Gastrocnemius medialis (tissue), 4 donors: Measurements from ENCODE around the gene NSDHL. TPM values are rescaled to one million over a fixed set of nuclear protein-coding genes. Genes with fewer than 3 reads are reported as not detected.

Source experiments
- ATAC-seq, 2 donors: fragments of 150-250 bp; one replicate each; pipeline ENCODE4 v1.9.1; 2016
- DNase-seq, 2 donors: peaks; one replicate each; pipeline ENCODE4 v3.0.0-alpha.2; 2019
- H3K27ac ChIP-seq, 4 donors: fragments of 200-600 bp; sonication (generic); 1 replicate in 1 of 4; 2 replicates in 3 of 4; pipeline ENCODE4 v1.5.1; 2016 to 2018; ENCODE audit warnings: mild to moderate bottlenecking in 2 of 4, moderate library complexity in 1 of 4
- H3K27me3 ChIP-seq, 3 donors: fragments of 200-600 bp; sonication (generic) in 2 of 3; 1 replicate in 1 of 3; 2 replicates in 2 of 3; pipeline versions ENCODE4 v1.5.1 to v1.6.0; 2016 to 2019; ENCODE audit warnings: mild to moderate bottlenecking in 1 of 3, moderate library complexity in 1 of 3
- H3K36me3 ChIP-seq, 2 donors: fragments of 200-600 bp; sonication (generic) in 1 of 2; one replicate each; pipeline ENCODE4 v1.5.1; 2017 to 2018
- H3K4me1 ChIP-seq, 2 donors: fragments of 200-600 bp; sonication (generic) in 1 of 2; one replicate each; pipeline ENCODE4 v1.5.1; 2016 to 2017; ENCODE audit warnings: mild to moderate bottlenecking in 2 of 2
- H3K4me3 ChIP-seq, 4 donors: fragments of 200-600 bp; sonication (generic) in 3 of 4; 1 replicate in 1 of 4; 2 replicates in 3 of 4; pipeline ENCODE4 v1.5.1; 2016 to 2019; ENCODE audit warnings: mild to moderate bottlenecking in 2 of 4
- H3K9me3 ChIP-seq, 3 donors: fragments of 200-600 bp; sonication (generic) in 2 of 3; 1 replicate in 1 of 3; 2 replicates in 2 of 3; pipeline ENCODE4 v1.5.1; 2016 to 2019
- CTCF ChIP-seq, 5 experiments: fragments of 450-650 bp in 3 of 5; fragments of 200-600 bp in 2 of 5; sonication (generic) in 2 of 5; IDR thresholded peaks in 4 of 5; conservative IDR thresholded peaks in 1 of 5; 1 replicate in 4 of 5; 2 replicates in 1 of 5; pipeline ENCODE4 v1.5.1; 2016 to 2019; ENCODE audit warnings: antibody characterized with exemption in 5 of 5, mild to moderate bottlenecking in 3 of 5, moderate library complexity in 3 of 5
- POLR2A ChIP-seq, 2 donors: fragments of 450-650 bp; IDR thresholded peaks; one replicate each; pipeline ENCODE4 v1.6.1; 2017; ENCODE audit warnings: antibody characterized with exemption in 2 of 2, mild to moderate bottlenecking in 2 of 2, moderate library complexity in 2 of 2
- in situ Hi-C, 4 donors: fragments of 200-750 bp; cut with MboI; loops; one replicate each; pipeline versions ENCODE4 v1.15.0 to v1.8.0; 2017; ENCODE audit warnings: low sequenced_read_pairs in 4 of 4
- intact Hi-C: fragments of 100-400 bp; cut with DNase I; formaldehyde crosslinking; loops from one replicate; pipeline ENCODE4 v1.15.1; 2023; ENCODE audit warnings: low total_unique reads
- total RNA-seq, 4 donors: library from RNA; depleted of rRNA; stranded (reverse); fragments of >200 nt; gene quantifications; one replicate each; pipeline versions ENCODE4 v1.1.0 to v1.2.3, GENCODE V29; 2016

The NSDHL gene
- total RNA-seq, 4 donors from 2014 or later = 4.6 to 8.8 (median 6.2) TPM

- Histone ChIP-seq H3K4me3 (no peak overlapping the region), H3K27ac (no peak overlapping the region), H3K9me3 (no peaks in the 10 kb centered on the region), H3K36me3 (no peaks in the 10 kb centered on the region), H3K27me3 (no peaks in the 10 kb centered on the region), H3K4me1 (no peaks in the 10 kb centered on the region)
- intact Hi-C loops = no loop called here
- TF ChIP-seq CTCF (IDR thresholded peaks at IDR 0.05 in 4 of 5, conservative IDR thresholded peaks at IDR 0.05 in 1 of 5) (no peak), POLR2A (IDR thresholded peaks at IDR 0.05) (no peak)
- ATAC-seq (no peak), DNase-seq (no peak)
- in situ Hi-C loops = no loop called here
These were observed 82.5 kb downstream of the NSDHL start for GRCh38 chrX:152913346-152913745.

GRCh38 chrX:152913910-152914309, 83.0 kb downstream of the NSDHL start:
- H3K36me3 ChIP-seq = no peaks in the 10 kb centered on the region
- TF ChIP-seq CTCF (IDR thresholded peaks at IDR 0.05 in 4 of 5, conservative IDR thresholded peaks at IDR 0.05 in 1 of 5) = no peak
- no peak for TF ChIP-seq POLR2A (IDR thresholded peaks at IDR 0.05)
- no peak overlapping the region for H3K27ac ChIP-seq
- H3K4me3 ChIP-seq = no peak overlapping the region
- H3K27me3 ChIP-seq = no peaks in the 10 kb centered on the region
- H3K9me3 ChIP-seq = no peaks in the 10 kb centered on the region
- no peaks in the 10 kb centered on the region for H3K4me1 ChIP-seq
- in situ Hi-C loops (no loop called here), intact Hi-C loops (no loop called here)
- no peak for DNase-seq
- no peak for ATAC-seq

- intact Hi-C loops (no loop called here), in situ Hi-C loops (no loop called here)
- H3K27me3 ChIP-seq = no peaks in the 10 kb centered on the region
- TF ChIP-seq POLR2A (IDR thresholded peaks at IDR 0.05) (no peak), CTCF (IDR thresholded peaks at IDR 0.05 in 4 of 5, conservative IDR thresholded peaks at IDR 0.05 in 1 of 5) (peak in 2 of 5 experiments; percentile 8 to 19)
- no peak overlapping the region for H3K4me3 ChIP-seq
- no peaks in the 10 kb centered on the region for H3K4me1 ChIP-seq
- ATAC-seq (peak in 1 of 2 donors; percentile 51), DNase-seq (no peak)
- H3K36me3 ChIP-seq = no peaks in the 10 kb centered on the region
- no peak overlapping the region for H3K27ac ChIP-seq
- no peaks in the 10 kb centered on the region for H3K9me3 ChIP-seq
These were observed 84.8 kb downstream of the NSDHL start for GRCh38 chrX:152915541-152916241.

GRCh38 chrX:152917656-152918579, 87.1 kb downstream of the NSDHL start:
- H3K36me3 ChIP-seq = no peaks in the 10 kb centered on the region
- no peak for TF ChIP-seq POLR2A (IDR thresholded peaks at IDR 0.05)
- H3K27me3 ChIP-seq = no peaks in the 10 kb centered on the region
- no peaks in the 10 kb centered on the region for H3K4me1 ChIP-seq
- H3K9me3 ChIP-seq = no peaks in the 10 kb centered on the region
- no peak overlapping the region for H3K27ac ChIP-seq
- DNase-seq = no peak
- in situ Hi-C loops (no loop called here), intact Hi-C loops (no loop called here)
- no peak overlapping the region for H3K4me3 ChIP-seq
- no peak for ATAC-seq

GRCh38 chrX:152918707-152919106, 87.8 kb downstream of the NSDHL start:
- Histone ChIP-seq H3K27me3 (no peaks in the 10 kb centered on the region), H3K9me3 (no peaks in the 10 kb centered on the region), H3K27ac (no peak overlapping the region), H3K4me3 (no peak overlapping the region), H3K4me1 (no peaks in the 10 kb centered on the region), H3K36me3 (no peaks in the 10 kb centered on the region)
- in situ Hi-C loops (no loop called here), intact Hi-C loops (no loop called here)
- no peak for DNase-seq
- no peak for ATAC-seq
- TF ChIP-seq POLR2A (IDR thresholded peaks at IDR 0.05) (no peak), CTCF (IDR thresholded peaks at IDR 0.05 in 4 of 5, conservative IDR thresholded peaks at IDR 0.05 in 1 of 5) (no peak)
